HG03571 (cell line): ENCODE measurements around the gene GOLGA6A.
"Not testable (repeated sequence)": the region's sequence is repeated elsewhere in the genome, so short reads cannot be mapped to it uniquely, and the experiment has no call there.

Experiments
- ATAC-seq: cut with Tn5 transposase; IDR thresholded peaks from one replicate; pipeline ENCODE4 v1.9.1; 2021; ENCODE audit not compliant: unreplicated experiment

The GOLGA6A gene

DNA sequence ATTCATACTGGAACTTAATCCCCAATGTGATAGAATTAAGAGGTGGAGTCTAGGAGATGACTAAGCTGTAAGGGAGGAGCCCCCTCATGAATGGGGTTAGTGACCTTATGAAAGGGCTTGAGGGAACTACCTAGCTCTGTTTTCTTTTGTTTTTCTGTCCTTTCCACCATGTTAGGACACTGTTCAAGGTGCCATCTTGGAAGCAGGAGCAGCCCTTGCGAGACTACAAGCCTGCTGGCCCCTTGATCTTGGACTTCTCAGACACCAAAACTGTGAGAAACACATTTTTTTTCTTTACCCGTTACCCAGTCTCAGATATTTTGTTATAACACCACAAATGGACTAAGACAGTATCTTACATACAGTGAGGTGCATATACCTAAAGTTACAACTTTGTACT lies 26.5 kb downstream of the GOLGA6A start:
- no peak for ATAC-seq

GRCh38 chr15:74053941-74054529 lies 28.3 kb downstream of the GOLGA6A start:
- no peak for ATAC-seq

DNA sequence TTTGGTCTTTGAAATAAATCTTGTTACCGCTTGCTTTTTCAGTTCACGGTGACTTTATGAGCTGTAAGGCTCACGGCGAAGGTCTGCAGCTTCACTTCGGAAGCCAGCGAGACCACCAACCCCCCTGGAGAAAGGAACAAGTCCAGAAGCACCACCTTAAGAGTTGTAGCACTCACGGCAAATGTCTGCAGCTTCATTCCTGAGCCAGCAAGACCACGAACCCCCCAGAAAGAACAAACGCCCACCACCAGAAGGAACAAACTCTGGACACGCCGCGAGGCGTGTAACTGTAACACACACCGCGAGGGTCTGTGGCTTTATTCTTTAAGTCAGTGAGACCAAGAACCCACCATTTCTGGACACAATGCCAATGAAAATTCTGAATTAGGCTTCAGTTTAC lies 28.8 kb downstream of the GOLGA6A start:
- no peak for ATAC-seq

DNA sequence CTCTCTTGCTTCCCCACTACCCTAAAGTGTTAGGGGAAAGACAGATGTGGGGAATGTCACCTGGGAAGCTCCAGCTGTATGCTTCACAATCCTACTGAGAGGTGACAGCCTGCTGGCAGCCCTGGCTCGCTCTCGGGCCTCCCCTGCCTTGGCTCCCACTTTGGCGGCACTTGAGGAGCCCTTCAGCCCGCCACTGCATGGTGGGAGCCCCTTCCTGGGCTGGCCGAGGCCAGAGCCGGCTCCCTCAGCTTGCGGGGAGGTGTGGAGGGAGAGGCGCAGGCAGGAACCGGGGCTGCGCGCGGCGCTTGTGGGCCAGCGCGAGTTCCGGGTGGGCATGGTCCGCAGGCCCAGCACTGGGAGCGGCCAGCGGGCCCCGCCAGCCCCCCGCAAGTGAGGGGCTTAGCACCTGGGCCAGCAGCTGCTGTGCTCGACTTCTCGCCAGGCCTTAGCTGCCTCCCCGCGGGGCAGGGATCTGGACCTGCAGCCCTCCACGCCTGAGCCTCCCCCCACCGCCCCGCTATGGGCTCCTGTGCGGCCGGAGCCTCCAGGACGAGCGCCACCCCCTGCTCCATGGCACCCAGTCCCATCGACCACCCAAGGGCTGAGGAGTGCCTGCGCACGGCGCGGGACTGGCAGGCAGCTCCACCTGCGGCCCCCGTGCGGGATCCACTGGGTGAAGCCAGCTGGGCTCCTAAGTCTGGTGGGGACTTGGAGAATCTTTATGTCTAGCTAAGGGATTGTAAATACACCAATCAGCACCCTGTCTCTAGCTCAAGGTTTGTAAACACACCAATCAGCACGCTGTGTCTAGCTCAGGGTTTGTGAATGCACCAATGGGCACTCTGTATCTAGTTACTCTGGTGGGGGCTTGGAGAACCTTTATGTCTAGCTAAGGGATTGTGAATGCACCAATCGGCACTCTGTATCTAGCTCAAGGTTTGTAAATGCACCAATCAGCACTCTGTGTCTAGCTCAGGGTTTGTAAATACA lies 29.8 kb downstream of the GOLGA6A start:
- ATAC-seq: not testable (repeated sequence)

DNA sequence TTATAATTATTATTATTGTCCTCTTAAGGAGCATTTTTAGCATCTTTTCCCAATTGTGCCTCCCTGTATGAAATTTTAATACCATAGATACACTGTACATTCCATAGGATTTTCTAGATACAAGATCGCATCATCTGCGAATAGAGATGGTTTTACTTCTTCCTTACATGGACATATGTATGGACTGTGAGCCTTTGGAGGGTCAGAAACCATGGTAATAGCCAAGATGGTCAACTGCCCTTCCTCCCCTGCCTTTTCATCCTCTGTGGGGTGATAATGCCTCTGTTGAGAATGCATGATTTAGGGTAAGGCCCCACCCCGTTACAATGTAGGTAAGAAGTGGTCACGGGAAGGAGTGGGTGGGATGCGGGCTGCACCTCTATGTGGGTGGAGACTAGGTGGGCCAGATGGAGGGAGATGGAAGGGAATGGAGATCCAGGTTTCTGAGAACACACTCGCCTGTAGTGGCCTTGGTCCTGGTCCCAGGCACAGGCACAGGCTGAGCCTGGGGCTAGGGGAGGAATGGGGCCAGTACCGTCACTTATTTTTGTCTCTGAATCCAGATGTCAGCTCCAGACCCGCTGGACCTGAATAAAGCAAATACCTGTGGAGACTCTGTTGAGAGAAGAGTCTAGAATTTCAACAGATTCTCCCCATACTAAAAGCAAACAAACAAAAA lies 31.7 kb downstream of the GOLGA6A start:
- ATAC-seq: no peak

DNA sequence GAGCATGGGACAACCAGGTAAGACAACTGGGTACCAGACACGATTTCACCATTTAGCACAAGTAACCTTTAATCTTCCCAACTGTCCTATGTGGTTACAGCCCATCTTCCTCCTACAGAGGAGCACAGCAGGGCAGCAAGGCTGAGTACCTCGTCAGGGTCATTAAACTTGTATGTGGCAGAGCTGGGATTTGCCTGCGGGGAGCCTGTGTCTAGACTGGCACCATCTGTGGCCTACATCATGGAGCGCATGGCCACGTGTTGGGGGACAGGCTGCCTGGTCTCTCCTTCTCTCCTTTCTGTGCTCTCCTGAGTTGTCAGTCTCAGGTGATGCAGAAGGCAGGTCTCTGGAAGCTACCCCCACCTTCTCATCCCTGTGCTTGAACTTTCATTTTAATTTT lies 32.2 kb downstream of the GOLGA6A start:
- no peak for ATAC-seq

GRCh38 chr15:74046275-74046674 lies 36.1 kb downstream of the GOLGA6A start:
- ATAC-seq: no peak

DNA sequence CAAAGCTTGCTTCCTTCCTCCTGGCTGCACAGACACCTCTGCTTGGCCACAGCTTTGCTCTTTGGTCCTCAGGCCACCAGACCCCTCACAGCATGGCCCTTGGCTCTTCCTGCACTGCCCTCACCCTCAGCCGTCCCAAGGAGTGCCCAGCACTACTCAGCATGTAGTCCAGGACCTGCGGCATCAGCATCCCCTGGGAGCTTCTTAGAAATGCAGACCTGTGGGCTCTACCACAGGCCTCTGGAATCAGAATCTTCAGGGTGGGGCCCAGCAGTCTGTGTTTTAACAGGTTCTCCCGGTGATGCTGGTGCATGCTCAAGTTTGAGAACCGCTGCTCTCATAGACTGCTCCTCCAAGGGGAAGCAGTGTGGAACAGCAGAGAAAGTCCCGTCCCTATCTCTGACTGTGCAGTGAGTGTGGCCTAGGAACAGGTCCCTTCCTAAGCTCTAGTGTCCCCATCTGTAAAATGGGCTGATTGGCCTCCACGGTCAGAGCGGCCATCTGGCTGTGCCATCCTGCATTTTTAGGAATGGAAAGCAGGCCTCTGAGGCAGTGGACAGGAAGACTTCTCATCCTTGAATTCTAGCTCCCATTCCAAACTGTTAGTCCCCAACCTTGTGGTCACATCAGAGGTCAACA lies 36.6 kb downstream of the GOLGA6A start:
- no peak for ATAC-seq

DNA sequence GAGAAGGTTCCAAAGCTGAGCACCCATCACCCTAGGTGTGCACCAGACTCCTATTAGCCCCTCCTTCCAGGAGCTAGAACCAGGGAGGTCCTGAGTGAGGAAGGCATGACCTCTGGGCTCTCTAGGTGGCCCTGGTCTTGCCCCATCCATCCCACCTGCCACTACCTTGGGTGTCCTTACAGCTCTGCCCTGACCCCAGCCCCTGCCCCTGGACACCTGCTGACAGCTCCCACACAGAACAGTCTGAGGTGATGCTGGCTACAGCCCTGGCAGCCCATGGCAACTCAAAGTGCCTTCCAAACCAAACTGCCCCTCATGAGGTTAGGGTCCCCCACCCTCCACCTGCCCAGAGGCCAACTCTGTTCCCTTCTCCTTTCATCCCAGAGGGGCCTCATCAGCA lies 37.2 kb downstream of the GOLGA6A start:
- no peak for ATAC-seq

DNA sequence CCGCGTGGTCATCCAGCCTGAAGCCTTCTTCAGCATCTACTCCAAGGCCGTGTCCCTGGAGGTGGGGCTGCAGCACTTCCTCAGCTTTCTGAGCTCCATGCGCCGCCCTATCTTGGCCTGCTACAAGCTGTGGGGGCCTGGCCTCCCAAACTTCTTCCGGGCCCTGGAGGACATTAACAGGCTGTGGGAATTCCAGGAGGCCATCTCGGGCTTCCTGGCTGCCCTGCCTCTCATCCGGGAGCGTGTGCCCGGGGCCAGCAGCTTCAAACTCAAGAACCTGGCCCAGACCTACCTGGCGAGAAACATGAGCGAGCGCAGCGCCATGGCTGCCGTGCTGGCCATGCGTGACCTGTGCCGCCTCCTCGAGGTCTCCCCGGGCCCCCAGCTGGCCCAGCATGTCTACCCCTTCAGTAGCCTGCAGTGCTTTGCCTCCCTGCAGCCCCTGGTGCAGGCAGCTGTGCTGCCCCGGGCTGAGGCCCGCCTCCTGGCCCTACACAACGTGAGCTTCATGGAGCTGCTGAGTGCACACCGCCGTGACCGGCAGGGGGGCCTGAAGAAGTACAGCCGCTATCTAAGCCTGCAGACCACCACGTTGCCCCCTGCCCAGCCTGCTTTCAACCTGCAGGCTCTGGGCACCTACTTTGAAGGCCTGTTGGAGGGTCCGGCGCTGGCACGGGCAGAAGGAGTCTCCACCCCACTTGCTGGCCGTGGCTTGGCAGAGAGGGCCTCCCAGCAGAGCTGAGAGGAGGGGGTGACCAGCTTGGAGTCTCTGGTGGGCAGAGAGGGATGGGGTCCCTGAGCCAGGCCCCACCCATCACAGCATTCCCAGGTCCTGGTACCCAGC lies 37.9 kb downstream of the GOLGA6A start:
- no peak for ATAC-seq

DNA sequence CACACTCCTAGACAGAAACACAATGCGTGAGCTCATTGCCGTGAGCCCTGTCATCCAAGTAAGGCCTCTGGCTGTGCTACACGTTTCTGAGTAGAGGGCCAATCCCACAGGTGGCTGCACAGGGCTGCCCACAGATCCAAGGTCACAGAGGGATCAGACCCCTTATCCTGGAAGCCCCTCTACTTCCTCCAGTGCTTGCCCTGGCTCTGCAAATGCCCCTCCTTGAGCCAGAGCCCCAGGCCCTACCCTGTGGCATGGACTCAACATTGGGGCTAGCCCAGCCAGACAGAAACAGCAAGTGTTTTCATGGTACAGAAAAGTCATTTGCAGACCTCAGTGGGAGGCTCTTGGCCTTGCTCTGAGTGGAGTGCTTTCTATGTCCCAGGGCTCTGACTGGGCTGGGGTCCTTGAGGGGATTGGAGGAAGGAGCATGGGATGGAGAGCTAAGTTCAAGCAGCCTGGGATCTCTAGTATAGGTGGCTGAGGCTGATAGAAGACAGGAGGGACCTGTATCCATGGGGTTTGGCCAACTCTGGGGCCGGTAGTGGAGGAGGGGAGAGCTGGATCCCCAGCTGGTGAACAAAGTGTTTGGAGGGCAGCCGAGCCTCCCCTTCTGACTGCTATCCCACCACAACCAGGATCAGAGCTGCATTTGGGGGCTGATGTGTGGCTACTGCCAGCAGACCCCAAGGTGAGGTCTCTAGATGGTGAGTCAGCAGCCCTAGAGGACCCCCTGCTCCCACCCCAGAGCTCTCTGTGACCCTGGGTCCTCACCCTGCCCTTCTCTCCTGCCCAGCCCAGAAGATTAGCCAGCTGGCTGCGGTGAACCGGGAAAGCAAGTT lies 38.7 kb downstream of the GOLGA6A start:
- ATAC-seq: no peak

- no peak for ATAC-seq
Observed at GRCh38 chr15:74042603-74043424, 39.5 kb downstream of the GOLGA6A start.

DNA sequence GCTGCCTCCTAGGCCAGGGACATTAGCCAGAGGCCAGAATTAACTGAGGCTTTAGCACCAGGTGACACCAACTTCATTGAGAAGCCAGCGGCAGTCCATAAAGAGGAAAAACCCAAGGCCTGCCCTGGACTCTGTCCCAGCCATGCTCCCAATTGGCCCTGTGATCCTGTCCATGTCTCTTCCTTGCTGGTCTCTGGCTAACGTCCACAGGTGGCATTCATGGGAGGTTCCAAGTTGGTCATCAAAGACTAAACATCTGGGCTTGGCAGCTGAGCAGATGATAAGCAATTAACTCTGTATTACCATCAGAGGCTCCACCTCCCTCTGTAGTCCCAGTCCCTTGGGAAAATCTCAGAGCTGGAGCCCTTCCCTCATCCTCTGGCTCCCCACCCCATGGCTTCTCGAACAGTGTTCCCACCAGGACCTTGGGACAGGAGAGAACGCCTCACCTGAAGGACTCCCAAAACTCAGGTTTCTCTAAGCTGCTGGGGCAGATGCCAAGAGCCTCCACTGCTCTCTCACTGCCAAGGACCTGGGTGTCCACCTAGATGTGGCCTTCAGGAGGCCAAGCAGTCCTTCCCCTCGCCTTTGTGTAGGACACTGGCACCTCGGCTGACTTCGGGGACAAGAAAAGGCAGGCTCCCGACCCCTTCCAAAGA lies 40.4 kb downstream of the GOLGA6A start:
- ATAC-seq: no peak

- ATAC-seq: no peak
Observed at GRCh38 chr15:74041311-74041756, 41.0 kb downstream of the GOLGA6A start.

GRCh38 chr15:74040109-74040850 lies 42.1 kb downstream of the GOLGA6A start:
- no peak for ATAC-seq

DNA sequence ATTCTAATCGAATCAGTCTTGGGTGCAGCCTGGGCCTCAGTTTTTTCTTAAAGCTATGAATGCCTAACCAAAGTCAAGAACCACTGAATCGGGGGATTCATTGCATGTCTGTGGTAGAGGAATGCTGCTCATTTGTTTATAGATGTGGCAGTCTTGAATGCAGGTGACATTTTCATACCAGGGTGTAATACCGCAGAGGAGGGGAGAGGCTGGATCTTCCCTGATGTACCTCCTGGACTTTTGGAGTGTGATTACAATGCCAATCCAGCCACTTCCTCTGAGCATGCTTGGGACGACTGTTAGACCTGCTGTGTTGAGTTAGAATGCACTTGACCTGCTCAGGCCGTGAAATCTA lies 42.7 kb downstream of the GOLGA6A start:
- no peak for ATAC-seq
